H1 (cell line): ENCODE measurements around the gene FLT1. TPM values are rescaled to one million over a fixed set of nuclear protein-coding genes. Genes with fewer than 3 reads are reported as not detected.

Experiments
- CBX8 ChIP-seq: fragments of 300-800, 300-1000 bp; sonication (generic); IDR thresholded peaks from 2 replicates; pipeline ENCODE4 v1.7.1; 2016; ENCODE audit warnings: low read depth, low read length, borderline replicate concordance
- polyA plus RNA-seq, 7 experiments: library from polyadenylated mRNA; depleted of rRNA in 3 of 7; stranded (reverse) in 5 of 7; unstranded in 2 of 7; fragments of >200 nt in 5 of 7; fragments of 200-250 nt in 2 of 7; gene quantifications; 1 replicate in 5 of 7; 2 replicates in 1 of 7; 4 replicates in 1 of 7; pipeline versions ENCODE4 v1.2.1 to v1.2.3, GENCODE V29; 2011 to 2013; ENCODE audit warnings: missing spikeins in 2 of 7, mixed read lengths in 2 of 7
- total RNA-seq: library from RNA; stranded (reverse); fragmentation: NEBNext Ultra II Directional; extraction: Animal tissue kit (Norgen Biotek cat#: 25700); gene quantifications from 2 replicates; pipeline ENCODE4 v1.2.1, GENCODE V29; 2021

The FLT1 gene
- total and polyA plus RNA-seq, 2 of the 8 experiments (the other 6 are each of a cell fraction or from before 2014, with no cell fraction given): 19.7 to 90.2 TPM

GRCh38 chr13:28440774-28441504 is 54.0 kb downstream of the FLT1 start (continued):
- TF ChIP-seq CBX8: no peak
